ENCODE data around the gene MAPK12. TPM values are rescaled to one million over a fixed set of nuclear protein-coding genes. Genes with fewer than 3 reads are reported as not detected.

The MAPK12 gene
- total RNA-seq, 4 donors from 2014 or later = 3.6 to 17.7 (median 5.4) TPM

DNA sequence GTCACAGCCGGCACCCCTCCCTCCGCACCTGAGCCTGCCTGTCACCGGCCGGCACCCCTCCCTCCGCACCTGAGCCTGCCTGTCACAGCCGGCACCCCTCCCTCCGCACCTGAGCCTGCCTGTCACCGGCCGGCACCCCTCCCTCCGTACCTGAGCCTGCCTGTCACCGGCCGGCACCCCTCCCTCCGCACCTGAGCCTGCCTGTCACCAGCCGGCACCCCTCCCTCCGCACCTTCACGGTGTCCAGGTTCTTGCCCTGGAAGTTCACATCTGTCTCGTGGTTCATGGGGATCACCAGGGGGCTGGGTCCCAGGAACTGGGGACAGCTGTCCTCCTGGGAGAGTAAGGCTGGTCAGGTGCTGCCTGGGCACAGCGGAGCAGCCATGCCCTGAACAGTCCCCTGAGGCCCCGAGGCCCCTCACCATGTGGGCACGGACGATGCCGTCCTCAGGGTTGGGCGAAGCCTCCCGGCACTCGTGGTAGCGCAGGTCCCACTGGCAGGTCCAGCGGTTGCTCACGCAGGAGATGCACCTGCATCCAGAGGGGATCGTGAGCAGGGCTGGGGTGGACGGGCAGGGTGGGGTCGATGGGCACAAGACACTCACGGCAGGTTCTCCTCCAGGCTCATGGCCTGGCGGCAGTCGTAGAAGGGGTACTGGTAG is 24.2 kb upstream of the MAPK12 start:
- TF ChIP-seq, protein P1, sequence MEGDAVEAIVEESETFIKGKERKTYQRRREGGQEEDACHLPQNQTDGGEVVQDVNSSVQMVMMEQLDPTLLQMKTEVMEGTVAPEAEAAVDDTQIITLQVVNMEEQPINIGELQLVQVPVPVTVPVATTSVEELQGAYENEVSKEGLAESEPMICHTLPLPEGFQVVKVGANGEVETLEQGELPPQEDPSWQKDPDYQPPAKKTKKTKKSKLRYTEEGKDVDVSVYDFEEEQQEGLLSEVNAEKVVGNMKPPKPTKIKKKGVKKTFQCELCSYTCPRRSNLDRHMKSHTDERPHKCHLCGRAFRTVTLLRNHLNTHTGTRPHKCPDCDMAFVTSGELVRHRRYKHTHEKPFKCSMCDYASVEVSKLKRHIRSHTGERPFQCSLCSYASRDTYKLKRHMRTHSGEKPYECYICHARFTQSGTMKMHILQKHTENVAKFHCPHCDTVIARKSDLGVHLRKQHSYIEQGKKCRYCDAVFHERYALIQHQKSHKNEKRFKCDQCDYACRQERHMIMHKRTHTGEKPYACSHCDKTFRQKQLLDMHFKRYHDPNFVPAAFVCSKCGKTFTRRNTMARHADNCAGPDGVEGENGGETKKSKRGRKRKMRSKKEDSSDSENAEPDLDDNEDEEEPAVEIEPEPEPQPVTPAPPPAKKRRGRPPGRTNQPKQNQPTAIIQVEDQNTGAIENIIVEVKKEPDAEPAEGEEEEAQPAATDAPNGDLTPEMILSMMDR (IDR thresholded peaks at IDR 0.05; ENCODE audit: low read depth) = no peak

DNA sequence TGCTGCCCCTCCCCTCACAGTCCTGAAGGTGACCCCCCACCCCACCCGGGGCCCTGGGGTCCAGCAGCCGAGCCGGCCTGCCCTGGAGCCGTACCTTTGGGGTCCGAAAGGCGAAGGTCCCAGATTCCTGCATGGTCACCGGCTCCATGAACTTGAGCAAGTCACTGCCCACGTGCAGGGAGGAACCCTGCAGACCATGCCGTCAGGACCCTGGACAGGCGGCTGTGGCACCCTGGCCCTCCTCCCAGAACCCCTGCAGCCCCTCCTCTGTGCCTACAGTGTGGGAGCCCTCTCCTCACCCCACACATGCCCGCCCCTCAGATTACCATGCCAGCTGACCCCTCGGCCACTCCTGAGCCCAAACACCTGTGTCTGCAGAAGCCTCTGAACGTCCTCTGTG is 23.0 kb upstream of the MAPK12 start:
- TF ChIP-seq, protein P1 (IDR thresholded peaks at IDR 0.05; ENCODE audit: low read depth) = no peak

DNA sequence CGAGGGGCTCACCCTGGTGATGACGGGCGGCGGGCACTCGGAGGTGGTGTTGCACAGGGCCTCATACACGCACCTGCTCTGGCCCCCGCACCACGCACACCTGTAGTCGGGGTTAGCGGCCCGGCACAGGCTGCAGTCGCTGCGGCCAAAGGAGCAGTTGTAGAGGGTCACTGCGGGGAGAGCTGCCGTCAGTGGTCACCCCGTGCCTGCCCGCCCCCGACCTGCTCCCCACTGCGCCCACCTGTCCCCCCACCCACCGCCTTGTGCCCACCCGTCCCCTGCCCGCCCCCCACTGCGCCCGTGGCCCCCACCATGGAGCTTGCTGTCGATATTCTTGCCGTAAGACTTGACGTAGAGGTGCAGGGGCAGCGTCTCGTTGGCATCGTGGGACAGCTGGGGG is 22.3 kb upstream of the MAPK12 start:
- TF ChIP-seq, protein P1 (IDR thresholded peaks at IDR 0.05; ENCODE audit: low read depth) = no peak

DNA sequence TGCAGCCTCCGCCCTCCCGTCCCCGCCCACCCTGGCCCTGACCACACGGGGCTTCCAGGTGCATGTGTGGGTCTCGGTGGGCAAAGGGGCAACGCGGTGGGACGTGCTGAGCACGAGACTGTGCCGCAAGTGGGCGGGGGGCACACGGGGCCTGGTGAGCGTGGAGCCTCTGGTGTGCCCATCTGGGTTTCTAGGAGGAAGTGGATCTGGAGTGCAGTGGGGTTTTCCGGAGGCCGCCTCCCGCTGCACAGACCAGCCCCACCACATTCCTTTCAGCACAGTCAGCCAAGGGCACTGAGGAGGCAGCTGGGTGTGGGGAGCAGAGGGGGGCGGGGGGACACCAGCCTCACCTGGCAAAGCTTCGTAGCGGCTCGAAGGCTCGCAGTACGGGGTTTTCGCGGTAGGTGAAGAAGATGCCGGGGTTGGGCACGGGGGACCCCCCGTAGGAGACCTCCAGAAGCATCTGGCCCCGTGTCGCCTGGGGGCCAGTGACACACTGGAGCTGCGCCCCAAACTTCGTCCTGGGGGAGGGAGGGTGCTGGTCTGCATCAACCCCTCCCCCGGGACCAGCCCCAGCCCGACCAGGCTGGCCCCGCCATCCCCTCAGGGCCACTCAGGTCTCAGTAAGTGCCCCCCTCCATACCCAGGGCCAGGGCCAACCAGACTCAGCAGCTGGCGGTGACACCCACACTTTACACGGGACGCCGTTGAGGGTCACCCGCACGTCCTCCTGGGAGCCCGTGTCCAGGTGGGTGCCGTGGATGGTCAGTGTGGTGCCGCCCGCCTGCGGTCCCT is 21.1 kb upstream of the MAPK12 start:
- TF ChIP-seq, protein P1 (IDR thresholded peaks at IDR 0.05; ENCODE audit: low read depth) = no peak

DNA sequence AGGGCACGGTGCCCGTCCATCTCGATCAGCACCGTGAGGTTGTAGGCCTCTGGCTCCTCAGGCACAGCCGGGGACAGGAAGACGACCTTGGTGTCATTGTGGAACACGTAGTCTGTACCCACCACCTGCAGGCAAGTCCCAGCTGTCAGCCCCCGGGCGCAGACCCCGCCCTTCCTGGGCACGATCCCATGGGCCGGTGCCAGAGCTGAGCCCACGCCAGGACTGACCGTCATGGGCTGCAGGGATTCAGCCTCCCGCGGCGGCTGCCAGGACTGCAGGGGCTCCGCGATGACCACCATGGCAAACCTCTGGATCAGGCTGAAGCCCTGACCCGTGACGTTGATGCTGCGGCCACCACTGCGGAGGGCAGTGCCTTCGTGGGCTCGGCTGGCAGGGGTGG is 20.5 kb upstream of the MAPK12 start:
- TF ChIP-seq, protein P1 (IDR thresholded peaks at IDR 0.05; ENCODE audit: low read depth) = no peak

DNA sequence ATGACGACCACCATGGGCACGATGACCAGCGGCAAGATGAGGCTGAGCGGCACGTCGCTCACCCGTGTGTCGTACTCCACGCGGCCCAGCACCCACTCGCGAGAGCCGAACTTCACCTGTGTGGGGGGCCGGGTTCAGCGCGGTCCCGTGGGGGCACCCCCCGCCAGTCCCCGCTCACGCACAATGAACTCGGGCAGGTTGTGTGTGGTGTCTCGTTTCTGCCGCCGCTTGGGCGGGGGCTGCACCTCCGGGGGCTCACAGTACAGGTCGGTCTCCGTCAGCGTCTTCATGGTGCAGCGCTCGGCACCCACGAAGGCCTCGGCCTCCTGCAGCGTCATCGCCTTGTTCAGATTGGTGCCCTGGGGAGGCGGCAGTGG is 19.9 kb upstream of the MAPK12 start:
- TF ChIP-seq, protein P1 (IDR thresholded peaks at IDR 0.05; ENCODE audit: low read depth) = no peak

DNA sequence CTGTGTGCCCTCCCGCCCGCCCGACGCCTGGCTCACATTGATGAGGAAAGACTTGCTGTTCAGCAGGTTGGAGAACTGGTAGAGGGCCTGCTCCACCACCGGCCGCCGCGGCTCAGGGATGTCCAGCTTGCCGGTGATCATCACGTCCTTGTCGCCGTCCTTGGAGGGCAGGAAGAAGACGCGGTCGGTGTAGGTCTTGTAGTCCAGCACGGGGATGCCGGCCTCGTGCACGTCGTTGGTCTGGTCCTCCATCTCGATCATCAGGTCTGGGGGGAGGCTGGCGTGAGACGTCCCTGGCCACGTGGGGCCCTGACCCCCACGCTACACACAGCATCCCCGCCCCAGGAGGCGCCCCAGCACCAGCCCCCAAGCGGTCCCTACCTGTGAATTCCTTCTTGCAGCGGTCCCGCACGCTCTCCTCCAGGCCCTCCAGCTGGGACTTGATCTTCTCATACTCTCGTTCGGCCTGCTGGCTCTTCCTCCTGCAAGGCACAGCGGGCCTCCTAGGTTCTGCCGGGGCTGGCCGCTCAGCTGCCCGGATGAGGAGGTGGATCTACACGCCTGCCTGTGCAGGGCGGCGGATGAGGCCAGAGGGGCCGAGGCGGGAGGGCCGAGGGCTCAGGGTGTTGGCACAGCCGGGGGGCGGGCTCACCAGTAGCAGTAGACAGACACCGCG is 19.4 kb upstream of the MAPK12 start:
- TF ChIP-seq, protein P1 (IDR thresholded peaks at IDR 0.05; ENCODE audit: low read depth) = no peak
